HEK293 (cell line): ENCODE results near the gene MYRFL.
A peak's percentile ranks its signal among the peaks of the same experiment; 100 is the strongest.

ENCODE experiments used
- PRDM1 ChIP-seq: fragments of 450-650 bp; formaldehyde crosslinking; IDR thresholded peaks from 2 replicates; pipeline ENCODE4; 2016; ENCODE audit warnings: missing biosample characterization, missing genetic modification characterization
- ZBTB17 ChIP-seq: fragments of 450-650 bp; formaldehyde crosslinking; IDR thresholded peaks from 2 replicates; pipeline ENCODE4 v1.5.1; 2016; ENCODE audit warnings: missing biosample characterization, missing genetic modification characterization

DNA sequence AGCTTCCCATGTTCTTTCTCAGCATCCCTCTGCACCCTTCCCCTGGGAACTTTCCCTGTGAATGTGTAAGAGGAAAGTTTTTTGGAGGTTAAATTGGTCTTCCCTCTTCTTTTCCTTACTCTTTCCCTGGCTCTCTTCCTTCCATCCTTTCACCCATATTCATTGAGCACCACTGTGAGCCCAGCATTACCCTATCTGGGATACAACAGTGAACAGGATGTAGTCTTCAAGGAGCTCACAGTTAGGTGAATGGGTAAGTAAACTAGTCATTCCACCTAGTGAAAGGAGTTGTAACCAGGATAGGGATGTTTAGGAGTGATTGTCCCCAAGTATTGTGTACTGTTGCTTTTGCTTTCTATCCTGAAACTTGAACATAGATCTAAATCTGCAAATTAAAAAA is 123.8 kb downstream of the MYRFL start:
- TF ChIP-seq PRDM1 (tag by site-specific recombination): 0 out of 2 replicates have a peak, but pooled peaks have one; percentile 22
- TF ChIP-seq ZBTB17 (tag by site-specific recombination): no peak
